ENCODE measurements around the gene CCR7.
"Not testable (repeated sequence)": the region's sequence is repeated elsewhere in the genome, so short reads cannot be mapped to it uniquely, and the experiment has no call there.

The CCR7 gene

GRCh38 chr17:40590742-40591141 is 25.5 kb upstream of the CCR7 start:
- no peaks in the 10 kb centered on the region for H3K4me1 ChIP-seq (ENCODE audit: control insufficient read depth, insufficient read depth, low read length)
- H3K9ac ChIP-seq (ENCODE audit: low read length) = no peak overlapping the region

GRCh38 chr17:40588552-40588951 is 23.3 kb upstream of the CCR7 start:
- no peak overlapping the region for H3K4me3 ChIP-seq (ENCODE audit: low read depth, low read length)
- no peaks in the 10 kb centered on the region for H3K27me3 ChIP-seq (ENCODE audit: control insufficient read depth, insufficient read depth, low read length)
- no peaks in the 10 kb centered on the region for H3K4me1 ChIP-seq (ENCODE audit: control insufficient read depth, insufficient read depth, low read length)
- H3K9me3 ChIP-seq (ENCODE audit: control insufficient read depth, insufficient read depth, low read depth, low read length) = no peaks in the 10 kb centered on the region
- H3K9ac ChIP-seq (ENCODE audit: low read length) = no peak overlapping the region
- H3K27ac ChIP-seq (ENCODE audit: low read depth, low read length) = no peak overlapping the region
- H3K36me3 ChIP-seq (ENCODE audit: control insufficient read depth, insufficient read depth, low read length) = no peaks in the 10 kb centered on the region

More at GRCh38 chr17:40590742-40591141, 25.5 kb upstream of the CCR7 start:
- no peak overlapping the region for H3K27ac ChIP-seq (ENCODE audit: low read depth, low read length)
- H3K36me3 ChIP-seq (ENCODE audit: control insufficient read depth, insufficient read depth, low read length) = no peaks in the 10 kb centered on the region
- no peaks in the 10 kb centered on the region for H3K9me3 ChIP-seq (ENCODE audit: control insufficient read depth, insufficient read depth, low read depth, low read length)
- H3K27me3 ChIP-seq (ENCODE audit: control insufficient read depth, insufficient read depth, low read length) = no peaks in the 10 kb centered on the region
- no peak overlapping the region for H3K4me3 ChIP-seq (ENCODE audit: low read depth, low read length)

DNA sequence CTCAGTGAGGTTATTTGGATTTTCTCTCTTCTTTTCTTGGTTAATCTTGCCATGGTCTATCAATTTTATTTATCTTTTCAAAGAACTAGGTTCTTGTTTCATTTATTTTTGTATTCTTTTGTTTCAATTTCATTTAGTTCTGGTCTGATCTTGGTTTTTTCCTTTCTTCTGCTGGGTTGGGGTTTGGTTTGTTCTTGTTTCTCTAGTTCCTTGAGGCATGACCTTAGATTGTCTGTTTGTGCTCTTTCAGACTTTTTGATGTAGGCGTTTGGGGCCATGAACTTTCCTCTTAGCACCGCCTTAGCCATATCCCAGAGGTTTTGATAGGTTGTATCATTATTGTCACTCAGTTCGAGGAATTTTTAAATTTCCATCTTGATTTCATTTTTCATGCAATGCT is 21.0 kb upstream of the CCR7 start:
- not testable (repeated sequence) for H3K9me3 ChIP-seq (ENCODE audit: control insufficient read depth, insufficient read depth, low read depth, low read length); H3K36me3 ChIP-seq (ENCODE audit: control insufficient read depth, insufficient read depth, low read length); H3K27me3 ChIP-seq (ENCODE audit: control insufficient read depth, insufficient read depth, low read length); H3K9ac ChIP-seq (ENCODE audit: low read length); H3K27ac ChIP-seq (ENCODE audit: low read depth, low read length); H3K4me1 ChIP-seq (ENCODE audit: control insufficient read depth, insufficient read depth, low read length); H3K4me3 ChIP-seq (ENCODE audit: low read depth, low read length)

GRCh38 chr17:40584950-40585349 is 19.7 kb upstream of the CCR7 start:
- not testable (repeated sequence) for H3K9me3 ChIP-seq (ENCODE audit: control insufficient read depth, insufficient read depth, low read depth, low read length); H3K27ac ChIP-seq (ENCODE audit: low read depth, low read length); H3K9ac ChIP-seq (ENCODE audit: low read length); H3K27me3 ChIP-seq (ENCODE audit: control insufficient read depth, insufficient read depth, low read length); H3K4me1 ChIP-seq (ENCODE audit: control insufficient read depth, insufficient read depth, low read length); H3K36me3 ChIP-seq (ENCODE audit: control insufficient read depth, insufficient read depth, low read length); H3K4me3 ChIP-seq (ENCODE audit: low read depth, low read length)

DNA sequence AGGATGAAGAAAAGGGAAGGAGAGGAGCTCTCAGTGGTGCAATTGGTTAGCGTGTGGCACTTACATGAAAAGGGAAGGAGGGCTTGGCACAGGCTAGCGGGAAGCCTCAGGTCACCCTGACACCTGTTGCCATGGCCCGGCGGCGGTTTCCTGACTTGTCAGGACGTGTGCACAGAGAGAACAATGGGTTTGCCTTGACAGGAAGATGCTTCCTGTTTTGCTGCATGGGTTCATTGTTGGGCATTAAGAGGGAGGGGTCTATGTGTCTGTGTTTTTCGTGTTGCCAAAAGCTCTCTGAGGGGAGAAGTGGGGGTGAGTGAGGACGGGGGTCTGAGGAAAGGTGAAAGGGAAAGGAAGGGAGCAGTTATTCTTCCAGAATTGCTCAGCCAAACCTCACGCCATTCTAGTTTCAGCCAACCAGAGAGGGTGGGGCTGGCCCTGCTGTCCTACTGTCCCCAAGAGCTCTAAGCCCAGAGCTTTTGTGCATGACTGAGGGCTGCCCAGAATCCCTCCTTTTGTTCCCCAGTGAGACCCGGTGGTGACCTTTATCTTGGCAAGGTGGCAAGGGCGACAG is 17.1 kb upstream of the CCR7 start:
- H3K27me3 ChIP-seq (ENCODE audit: control insufficient read depth, insufficient read depth, low read length) = no peaks in the 10 kb centered on the region
- no peaks in the 10 kb centered on the region for H3K4me1 ChIP-seq (ENCODE audit: control insufficient read depth, insufficient read depth, low read length)
- H3K9me3 ChIP-seq (ENCODE audit: control insufficient read depth, insufficient read depth, low read depth, low read length) = no peaks in the 10 kb centered on the region
- H3K9ac ChIP-seq (ENCODE audit: low read length) = no peak overlapping the region
- H3K27ac ChIP-seq (ENCODE audit: low read depth, low read length) = no peak overlapping the region
- H3K36me3 ChIP-seq (ENCODE audit: control insufficient read depth, insufficient read depth, low read length) = no peaks in the 10 kb centered on the region
- H3K4me3 ChIP-seq (ENCODE audit: low read depth, low read length) = no peak overlapping the region

DNA sequence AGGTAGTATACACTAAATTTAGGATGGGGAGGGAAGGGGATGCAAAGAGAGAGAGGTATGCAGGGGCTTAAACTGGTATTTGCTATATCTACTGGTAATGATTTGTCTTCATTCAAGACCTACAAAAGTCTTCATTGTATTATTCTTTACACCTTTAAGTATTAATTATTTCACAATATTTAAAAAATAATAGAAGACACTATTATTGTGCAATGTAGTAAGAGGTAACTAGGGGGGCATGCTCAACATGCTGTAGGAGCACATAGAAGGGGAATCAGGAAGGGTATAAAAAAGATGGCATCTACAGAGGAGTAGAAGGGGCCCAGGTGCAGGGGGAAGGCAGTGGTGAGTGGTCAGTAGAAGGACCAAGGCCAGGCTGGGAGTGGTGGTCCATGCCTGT is 14.9 kb upstream of the CCR7 start:
- Histone ChIP-seq H3K4me3 (ENCODE audit: low read depth, low read length) (no peak overlapping the region), H3K27ac (ENCODE audit: low read depth, low read length) (no peak overlapping the region), H3K9ac (ENCODE audit: low read length) (no peak overlapping the region), H3K9me3 (ENCODE audit: control insufficient read depth, insufficient read depth, low read depth, low read length) (no peaks in the 10 kb centered on the region), H3K36me3 (ENCODE audit: control insufficient read depth, insufficient read depth, low read length) (no peaks in the 10 kb centered on the region), H3K4me1 (ENCODE audit: control insufficient read depth, insufficient read depth, low read length) (no peaks in the 10 kb centered on the region), H3K27me3 (ENCODE audit: control insufficient read depth, insufficient read depth, low read length) (no peaks in the 10 kb centered on the region; the same call in 1 of the 2 replicates)

GRCh38 chr17:40579471-40579870 is 14.2 kb upstream of the CCR7 start:
- H3K27ac ChIP-seq (ENCODE audit: low read depth, low read length) = no peak overlapping the region
- no peaks in the 10 kb centered on the region; the same call in 1 of the 2 replicates for H3K27me3 ChIP-seq (ENCODE audit: control insufficient read depth, insufficient read depth, low read length)
- no peaks in the 10 kb centered on the region for H3K4me1 ChIP-seq (ENCODE audit: control insufficient read depth, insufficient read depth, low read length)
- H3K9me3 ChIP-seq (ENCODE audit: control insufficient read depth, insufficient read depth, low read depth, low read length) = no peaks in the 10 kb centered on the region
- no peaks in the 10 kb centered on the region for H3K36me3 ChIP-seq (ENCODE audit: control insufficient read depth, insufficient read depth, low read length)
- H3K4me3 ChIP-seq (ENCODE audit: low read depth, low read length) = no peak overlapping the region
- no peak overlapping the region for H3K9ac ChIP-seq (ENCODE audit: low read length)

DNA sequence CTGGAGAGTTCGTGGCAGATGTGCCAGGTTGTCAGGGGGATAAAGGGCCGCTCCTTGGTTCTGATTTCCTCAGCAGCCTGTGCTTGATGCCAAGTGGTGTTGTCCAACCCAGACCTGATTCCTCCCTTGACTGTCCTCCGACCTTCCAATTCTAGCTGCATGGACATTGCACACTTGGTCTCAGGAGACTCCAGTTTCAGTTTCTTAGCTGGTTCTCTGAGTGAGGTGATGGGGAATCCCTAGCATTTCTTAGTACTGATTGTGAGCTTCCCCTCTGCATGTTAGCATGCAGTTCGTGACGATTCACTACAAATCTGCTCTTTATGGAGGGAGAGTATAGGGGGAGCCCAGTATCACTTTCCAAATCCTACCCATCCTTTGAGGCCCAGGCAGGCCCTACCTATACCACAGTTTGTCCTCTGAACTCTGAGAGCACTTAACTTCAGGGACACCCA is 12.4 kb upstream of the CCR7 start:
- H3K27me3 ChIP-seq (ENCODE audit: control insufficient read depth, insufficient read depth, low read length) = no peaks in the 10 kb centered on the region; the same call in 1 of the 2 replicates
- no peak overlapping the region for H3K4me3 ChIP-seq (ENCODE audit: low read depth, low read length)
- no peaks in the 10 kb centered on the region for H3K36me3 ChIP-seq (ENCODE audit: control insufficient read depth, insufficient read depth, low read length)
- H3K9me3 ChIP-seq (ENCODE audit: control insufficient read depth, insufficient read depth, low read depth, low read length) = no peaks in the 10 kb centered on the region
- no peaks in the 10 kb centered on the region for H3K4me1 ChIP-seq (ENCODE audit: control insufficient read depth, insufficient read depth, low read length)
- no peak overlapping the region for H3K9ac ChIP-seq (ENCODE audit: low read length)
- H3K27ac ChIP-seq (ENCODE audit: low read depth, low read length) = no peak overlapping the region

DNA sequence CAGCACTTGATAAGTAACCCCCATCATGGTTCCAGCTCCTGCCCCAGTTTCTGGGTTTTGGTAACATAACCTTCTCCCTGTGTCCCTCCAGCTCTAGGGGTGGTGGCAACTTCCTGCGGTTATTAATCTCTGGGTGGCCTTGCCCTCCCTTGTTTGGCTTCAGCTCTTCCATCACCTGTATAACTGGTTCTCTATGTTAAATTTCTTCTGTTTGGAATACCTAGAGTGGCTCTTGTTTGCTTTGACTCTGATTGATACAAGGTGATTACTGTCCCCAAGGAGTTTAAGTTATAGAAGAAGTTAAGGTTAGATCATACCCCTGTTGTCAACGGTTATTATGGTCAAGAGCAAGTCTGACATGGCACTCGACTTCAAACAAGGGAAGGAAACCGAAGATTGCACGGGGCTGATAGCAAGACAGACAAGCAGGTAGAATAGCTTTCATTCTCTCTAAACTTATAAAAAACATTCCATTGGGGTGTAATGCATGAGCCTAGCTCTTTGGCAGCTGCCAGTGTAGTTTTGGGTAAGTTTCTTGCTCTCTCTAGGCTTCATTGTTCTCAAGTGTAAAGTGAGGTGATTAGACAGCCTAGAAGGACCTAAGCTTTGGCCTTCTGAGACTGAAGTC is 11.0 kb upstream of the CCR7 start:
- no peak overlapping the region for H3K27ac ChIP-seq (ENCODE audit: low read depth, low read length)
- no peaks in the 10 kb centered on the region for H3K9me3 ChIP-seq (ENCODE audit: control insufficient read depth, insufficient read depth, low read depth, low read length)
- no peak overlapping the region for H3K9ac ChIP-seq (ENCODE audit: low read length)
- H3K27me3 ChIP-seq (ENCODE audit: control insufficient read depth, insufficient read depth, low read length) = no peaks in the 10 kb centered on the region; the same call in 1 of the 2 replicates
- no peaks in the 10 kb centered on the region for H3K4me1 ChIP-seq (ENCODE audit: control insufficient read depth, insufficient read depth, low read length)
- no peak overlapping the region for H3K4me3 ChIP-seq (ENCODE audit: low read depth, low read length)
- H3K36me3 ChIP-seq (ENCODE audit: control insufficient read depth, insufficient read depth, low read length) = no peaks in the 10 kb centered on the region

DNA sequence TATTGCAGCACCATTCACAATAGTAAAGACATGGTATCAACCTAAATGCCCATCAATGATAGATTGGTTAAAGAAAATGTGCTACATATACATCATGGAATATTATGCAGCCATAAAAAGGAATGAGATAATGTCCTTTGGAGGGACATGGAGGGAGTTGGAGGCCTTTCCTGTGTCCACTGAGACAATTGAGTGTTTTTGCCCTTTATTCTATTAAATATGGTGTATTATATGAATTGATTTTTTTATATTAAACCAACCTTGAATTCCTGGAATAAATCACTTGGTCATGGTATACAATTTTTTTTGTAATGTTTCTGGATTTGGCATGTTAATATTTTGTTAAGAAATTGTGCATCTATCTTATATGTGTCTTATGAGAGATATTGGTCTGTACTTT is 9.0 kb upstream of the CCR7 start:
- H3K9ac ChIP-seq (ENCODE audit: low read length) = no peak overlapping the region
- H3K36me3 ChIP-seq (ENCODE audit: control insufficient read depth, insufficient read depth, low read length) = no peaks in the 10 kb centered on the region
- no peak overlapping the region for H3K27ac ChIP-seq (ENCODE audit: low read depth, low read length)

DNA sequence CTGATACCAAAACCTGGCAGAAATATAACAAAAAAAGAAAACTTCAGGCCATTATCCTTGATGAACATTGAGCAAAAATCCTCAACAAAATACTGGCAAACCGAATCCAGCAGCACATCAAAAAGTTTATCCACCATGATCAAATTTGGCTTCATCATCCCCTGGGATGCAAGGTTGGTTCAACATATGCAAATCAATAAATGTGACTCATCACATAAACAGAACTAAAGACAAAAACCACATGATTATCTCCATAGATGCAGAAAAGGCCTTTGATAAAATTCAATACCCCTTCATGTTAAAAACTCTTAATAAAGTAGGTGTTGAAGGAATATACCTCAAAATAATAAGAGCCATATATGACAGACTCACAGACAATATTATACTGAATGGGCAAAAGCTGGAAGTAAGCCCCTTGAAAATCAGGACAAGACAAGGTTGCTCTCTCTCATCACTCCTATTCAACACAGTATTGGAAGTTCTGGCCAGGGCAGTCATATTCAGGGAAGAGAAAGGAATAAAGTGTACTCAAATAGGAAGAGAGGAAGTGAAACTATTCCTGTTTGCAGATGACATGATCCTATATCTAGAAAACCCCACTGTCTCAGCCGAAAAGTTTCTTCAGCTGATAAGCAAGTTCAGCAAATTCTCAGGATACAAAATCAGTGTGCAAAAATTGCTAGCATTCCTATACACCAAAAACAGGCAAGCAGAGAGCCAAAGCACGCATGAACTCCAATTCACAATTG is 7.1 kb upstream of the CCR7 start:
- not testable (repeated sequence) for H3K4me3 ChIP-seq (ENCODE audit: low read depth, low read length); H3K36me3 ChIP-seq (ENCODE audit: control insufficient read depth, insufficient read depth, low read length); H3K27ac ChIP-seq (ENCODE audit: low read depth, low read length); H3K4me1 ChIP-seq (ENCODE audit: control insufficient read depth, insufficient read depth, low read length); H3K27me3 ChIP-seq (ENCODE audit: control insufficient read depth, insufficient read depth, low read length); H3K9ac ChIP-seq (ENCODE audit: low read length)
- peaks cover 11% of the 10 kb centered on the region for H3K9me3 ChIP-seq (ENCODE audit: control insufficient read depth, insufficient read depth, low read depth, low read length)

More for the DNA sequence above, 9.0 kb upstream of the CCR7 start:
- H3K4me1 ChIP-seq (ENCODE audit: control insufficient read depth, insufficient read depth, low read length) = no peaks in the 10 kb centered on the region
- H3K9me3 ChIP-seq (ENCODE audit: control insufficient read depth, insufficient read depth, low read depth, low read length) = no peaks in the 10 kb centered on the region
- H3K4me3 ChIP-seq (ENCODE audit: low read depth, low read length) = no peak overlapping the region
- no peaks in the 10 kb centered on the region; the same call in 1 of the 2 replicates for H3K27me3 ChIP-seq (ENCODE audit: control insufficient read depth, insufficient read depth, low read length)

All from HUES6 (cell line).